Transverse colon (tissue), 3 donors: ENCODE data around the gene CDCA5.

Source experiments
- EP300 ChIP-seq: sonication (generic); formaldehyde crosslinking; IDR thresholded peaks from one replicate; pipeline ENCODE4 v1.6.1; 2017; ENCODE audit warnings: antibody characterized with exemption, low read depth
- POLR2A ChIP-seq: fragments of 450-650 bp; IDR thresholded peaks from one replicate; pipeline ENCODE4 v1.6.1; 2016; ENCODE audit warnings: antibody characterized with exemption, mild to moderate bottlenecking, moderate library complexity
- TF ChIP-seq, protein P1 (sequence below), 5 experiments: fragments of 200-600 bp in 3 of 5; fragments of 450-650 bp in 2 of 5; sonication (generic) in 3 of 5; IDR thresholded peaks; 1 replicate in 2 of 5; 2 replicates in 3 of 5; pipeline ENCODE4 v1.5.1; 2016 to 2017; ENCODE audit warnings: antibody characterized with exemption in 5 of 5, inconsistent platforms in 3 of 5, mild to moderate bottlenecking in 2 of 5, moderate library complexity in 1 of 5

DNA sequence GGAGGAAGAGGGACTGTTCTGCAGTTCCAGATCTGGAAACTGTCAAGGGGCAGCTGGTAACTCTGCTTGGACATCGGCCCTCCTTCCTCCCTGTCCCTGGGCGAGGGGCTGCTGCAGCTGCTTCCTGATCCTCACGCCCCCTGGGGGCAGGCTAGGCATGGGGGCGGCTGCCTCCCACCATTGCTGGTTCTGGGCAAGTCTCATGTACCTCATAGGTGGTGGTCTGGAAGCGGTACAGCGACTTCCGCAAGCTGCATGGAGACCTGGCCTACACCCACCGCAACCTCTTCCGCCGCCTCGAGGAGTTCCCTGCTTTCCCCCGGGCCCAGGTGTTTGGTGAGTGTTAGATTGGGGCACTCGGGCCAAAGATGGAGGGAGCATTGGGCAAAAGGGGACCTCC is 51.6 kb downstream of the CDCA5 start:
- TF ChIP-seq EP300 = no peak
- TF ChIP-seq, protein P1, sequence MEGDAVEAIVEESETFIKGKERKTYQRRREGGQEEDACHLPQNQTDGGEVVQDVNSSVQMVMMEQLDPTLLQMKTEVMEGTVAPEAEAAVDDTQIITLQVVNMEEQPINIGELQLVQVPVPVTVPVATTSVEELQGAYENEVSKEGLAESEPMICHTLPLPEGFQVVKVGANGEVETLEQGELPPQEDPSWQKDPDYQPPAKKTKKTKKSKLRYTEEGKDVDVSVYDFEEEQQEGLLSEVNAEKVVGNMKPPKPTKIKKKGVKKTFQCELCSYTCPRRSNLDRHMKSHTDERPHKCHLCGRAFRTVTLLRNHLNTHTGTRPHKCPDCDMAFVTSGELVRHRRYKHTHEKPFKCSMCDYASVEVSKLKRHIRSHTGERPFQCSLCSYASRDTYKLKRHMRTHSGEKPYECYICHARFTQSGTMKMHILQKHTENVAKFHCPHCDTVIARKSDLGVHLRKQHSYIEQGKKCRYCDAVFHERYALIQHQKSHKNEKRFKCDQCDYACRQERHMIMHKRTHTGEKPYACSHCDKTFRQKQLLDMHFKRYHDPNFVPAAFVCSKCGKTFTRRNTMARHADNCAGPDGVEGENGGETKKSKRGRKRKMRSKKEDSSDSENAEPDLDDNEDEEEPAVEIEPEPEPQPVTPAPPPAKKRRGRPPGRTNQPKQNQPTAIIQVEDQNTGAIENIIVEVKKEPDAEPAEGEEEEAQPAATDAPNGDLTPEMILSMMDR (IDR thresholded peaks at IDR 0.05) = no peak
- no peak for TF ChIP-seq POLR2A
